Immature natural killer cell (primary cell): ENCODE measurements around the gene PPP2R2B. TPM values are rescaled to one million over a fixed set of nuclear protein-coding genes. Genes with fewer than 3 reads are reported as not detected.

Source experiments
- DNase-seq, 3 donors: peaks; one replicate each; pipeline ENCODE4 v3.0.0; 2022; ENCODE audit warnings: mixed read lengths in 1 of 3
- H3K27ac Mint-ChIP-seq, 6 donors: one replicate each; pipeline ENCODE4 v1.8.0; 2020; ENCODE audit warnings: mixed read lengths in 6 of 6, mild to moderate bottlenecking in 5 of 6, inconsistent platforms in 4 of 6, moderate library complexity in 3 of 6
- H3K27me3 Mint-ChIP-seq, 3 donors: one replicate each; pipeline ENCODE4 v1.8.0; 2020 to 2021; ENCODE audit warnings: low read depth in 3 of 3, mild to moderate bottlenecking in 3 of 3, mixed read lengths in 3 of 3, moderate library complexity in 3 of 3, inconsistent platforms in 1 of 3
- H3K36me3 Mint-ChIP-seq, 3 donors: one replicate each; pipeline ENCODE4 v1.8.0; 2020; ENCODE audit warnings: mixed read lengths in 3 of 3, inconsistent platforms in 2 of 3, mild to moderate bottlenecking in 2 of 3
- H3K4me1 Mint-ChIP-seq, 2 donors: one replicate each; pipeline ENCODE4 v1.8.0; 2020; ENCODE audit warnings: inconsistent platforms in 2 of 2, mild to moderate bottlenecking in 2 of 2, mixed read lengths in 2 of 2, moderate library complexity in 1 of 2
- H3K4me3 Mint-ChIP-seq, 5 donors: one replicate each; pipeline ENCODE4 v1.8.0; 2020; ENCODE audit warnings: mild to moderate bottlenecking in 5 of 5, mixed read lengths in 5 of 5, inconsistent platforms in 3 of 5, moderate library complexity in 3 of 5
- H3K9me3 Mint-ChIP-seq, 6 donors: one replicate each; pipeline ENCODE4 v1.8.0; 2020; ENCODE audit warnings: mild to moderate bottlenecking in 6 of 6, mixed read lengths in 6 of 6, inconsistent platforms in 4 of 6, moderate library complexity in 3 of 6
- polyA plus RNA-seq, 3 donors: library from polyadenylated mRNA; unstranded; fragments of 300-500 nt; fragmentation: Illumina TruSeq; gene quantifications; one replicate each; pipeline ENCODE4 v1.2.3, GENCODE V29; 2021

Gene PPP2R2B
- polyA plus RNA-seq, 3 donors from 2014 or later: 35.6 to 62.3 (median 41.0) TPM

GRCh38 chr5:146894753-146895521, 16.4 kb upstream of the PPP2R2B start:
- no peak for DNase-seq
- Mint-ChIP-seq H3K4me1 (peaks cover 49 to 58% of the 10 kb centered on the region in 2 donors), H3K36me3 (no peaks in the 10 kb centered on the region), H3K27me3 (peaks cover 3 to 4% (median 4%) of the 10 kb centered on the region in 3 donors), H3K4me3 (peak overlapping the region in 2 of 5 donors; percentile 21 to 27), H3K27ac (peak overlapping the region in 4 of 6 donors; percentile 0 to 46 (median 20)), H3K9me3 (peaks cover 0 to 2% (median 0%) of the 10 kb centered on the region in 6 donors)

GRCh38 chr5:146893991-146894390, 15.4 kb upstream of the PPP2R2B start:
- H3K4me3 Mint-ChIP-seq: no peak overlapping the region
- no peaks in the 10 kb centered on the region for H3K36me3 Mint-ChIP-seq
- H3K4me1 Mint-ChIP-seq: peaks cover 49 to 60% of the 10 kb centered on the region in 2 donors
- H3K9me3 Mint-ChIP-seq: peaks cover 0 to 2% (median 0%) of the 10 kb centered on the region in 6 donors
- DNase-seq: no peak
- H3K27me3 Mint-ChIP-seq: peaks cover 3 to 4% (median 4%) of the 10 kb centered on the region in 3 donors
- H3K27ac Mint-ChIP-seq: no peak overlapping the region

- DNase-seq: no peak
- Mint-ChIP-seq H3K9me3 (peaks cover 0 to 2% (median 0%) of the 10 kb centered on the region in 6 donors), H3K36me3 (no peaks in the 10 kb centered on the region), H3K27me3 (peaks cover 3 to 4% (median 4%) of the 10 kb centered on the region in 3 donors), H3K4me3 (peak overlapping the region; percentile 19 to 67 (median 45)), H3K4me1 (peaks cover 49 to 60% of the 10 kb centered on the region in 2 donors), H3K27ac (peak overlapping the region in 2 of 6 donors; percentile 6 to 32)
These were observed 13.7 kb upstream of the PPP2R2B start for GRCh38 chr5:146892231-146892630.

- Mint-ChIP-seq H3K9me3 (no peaks in the 10 kb centered on the region), H3K36me3 (no peaks in the 10 kb centered on the region), H3K27ac (peak overlapping the region; percentile 32 to 65 (median 48)), H3K4me3 (peak overlapping the region; percentile 16 to 67 (median 64)), H3K27me3 (peaks cover 1 to 4% (median 3%) of the 10 kb centered on the region in 3 donors), H3K4me1 (peaks cover 49 to 60% of the 10 kb centered on the region in 2 donors)
- peak in 2 of 3 donors; percentile 23 to 31 for DNase-seq
These were observed 13.0 kb upstream of the PPP2R2B start for GRCh38 chr5:146891511-146891910.

- no peak for DNase-seq
- Mint-ChIP-seq H3K4me3 (peak overlapping the region in 4 of 5 donors; percentile 11 to 64 (median 40)), H3K36me3 (no peaks in the 10 kb centered on the region), H3K27me3 (peaks cover 1 to 4% (median 3%) of the 10 kb centered on the region in 3 donors), H3K4me1 (peaks cover 49 to 60% of the 10 kb centered on the region in 2 donors), H3K27ac (peak overlapping the region in 3 of 6 donors; percentile 30 to 49 (median 32)), H3K9me3 (no peaks in the 10 kb centered on the region)
These were observed 12.3 kb upstream of the PPP2R2B start for GRCh38 chr5:146890731-146891440.

- H3K36me3 Mint-ChIP-seq: no peaks in the 10 kb centered on the region
These were observed 11.5 kb upstream of the PPP2R2B start for GRCh38 chr5:146890066-146890465.

GRCh38 chr5:146889169-146889568, 10.6 kb upstream of the PPP2R2B start:
- Mint-ChIP-seq H3K9me3 (no peaks in the 10 kb centered on the region), H3K4me3 (no peak overlapping the region), H3K36me3 (no peaks in the 10 kb centered on the region), H3K27ac (no peak overlapping the region), H3K27me3 (peaks cover 1 to 4% (median 3%) of the 10 kb centered on the region in 3 donors), H3K4me1 (peaks cover 39 to 44% of the 10 kb centered on the region in 2 donors)
- DNase-seq: no peak

More at GRCh38 chr5:146890066-146890465, 11.5 kb upstream of the PPP2R2B start:
- no peak overlapping the region for H3K4me3 Mint-ChIP-seq
- DNase-seq: no peak
- H3K4me1 Mint-ChIP-seq: peaks cover 47 to 52% of the 10 kb centered on the region in 2 donors
- H3K9me3 Mint-ChIP-seq: no peaks in the 10 kb centered on the region
- no peak overlapping the region for H3K27ac Mint-ChIP-seq
- H3K27me3 Mint-ChIP-seq: peaks cover 1 to 4% (median 3%) of the 10 kb centered on the region in 3 donors

- Mint-ChIP-seq H3K4me3 (no peak overlapping the region), H3K27me3 (peaks cover under 1 to 4% (median 3%) of the 10 kb centered on the region in 3 donors), H3K4me1 (peaks cover 32 to 37% of the 10 kb centered on the region in 2 donors)
These were observed 9.9 kb upstream of the PPP2R2B start for GRCh38 chr5:146888351-146888978.

GRCh38 chr5:146884066-146884626, 5.6 kb upstream of the PPP2R2B start:
- H3K27ac Mint-ChIP-seq: no peak overlapping the region
- H3K4me3 Mint-ChIP-seq: no peak overlapping the region
- DNase-seq: no peak
- H3K4me1 Mint-ChIP-seq: peaks cover 2 to 3% of the 10 kb centered on the region in 2 donors
- H3K36me3 Mint-ChIP-seq: no peaks in the 10 kb centered on the region
- peaks cover 0 to 2% (median 0%) of the 10 kb centered on the region in 3 donors for H3K27me3 Mint-ChIP-seq
- H3K9me3 Mint-ChIP-seq: no peaks in the 10 kb centered on the region

More at GRCh38 chr5:146888351-146888978, 9.9 kb upstream of the PPP2R2B start:
- no peak for DNase-seq
- Mint-ChIP-seq H3K9me3 (no peaks in the 10 kb centered on the region), H3K27ac (no peak overlapping the region), H3K36me3 (no peaks in the 10 kb centered on the region)

GRCh38 chr5:146883511-146883910, 5.0 kb upstream of the PPP2R2B start:
- Mint-ChIP-seq H3K9me3 (no peaks in the 10 kb centered on the region), H3K4me3 (no peak overlapping the region), H3K27me3 (peaks cover 0 to 2% (median 0%) of the 10 kb centered on the region in 3 donors), H3K36me3 (no peaks in the 10 kb centered on the region), H3K27ac (no peak overlapping the region), H3K4me1 (peaks cover 7 to 8% of the 10 kb centered on the region in 2 donors)
- no peak for DNase-seq

GRCh38 chr5:146880966-146881365, 2.4 kb upstream of the PPP2R2B start:
- Mint-ChIP-seq H3K4me3 (no peak overlapping the region), H3K27me3 (peaks cover 2 to 3% (median 2%) of the 10 kb centered on the region in 3 donors), H3K4me1 (peaks cover 21 to 23% of the 10 kb centered on the region in 2 donors), H3K36me3 (no peaks in the 10 kb centered on the region), H3K9me3 (no peaks in the 10 kb centered on the region), H3K27ac (no peak overlapping the region)
- no peak for DNase-seq

- Mint-ChIP-seq H3K36me3 (peaks cover 4 to 7% (median 4%) of the 10 kb centered on the region in 3 donors), H3K4me3 (peak overlapping the region; percentile 96 to 98 (median 97)), H3K27me3 (peaks cover 2 to 3% (median 2%) of the 10 kb centered on the region in 3 donors), H3K4me1 (peaks cover 39 to 50% of the 10 kb centered on the region in 2 donors), H3K9me3 (no peaks in the 10 kb centered on the region), H3K27ac (peak overlapping the region; percentile 83 to 94 (median 90))
- peak; percentile 59 to 68 (median 62) for DNase-seq
These were observed 628 bp downstream of the PPP2R2B start for GRCh38 chr5:146877783-146878475.
